Subcutaneous adipose tissue (tissue), 4 donors: Measurements from ENCODE around the gene ARMC9. TPM values are rescaled to one million over a fixed set of nuclear protein-coding genes. Genes with fewer than 3 reads are reported as not detected.

ENCODE experiments used
- CTCF ChIP-seq: fragments of 450-650 bp; IDR thresholded peaks from one replicate; pipeline ENCODE4 v1.5.1; 2016; ENCODE audit warnings: low read depth, mild to moderate bottlenecking, control low read depth, antibody characterized with exemption, moderate library complexity
- total RNA-seq, 4 donors: library from RNA; depleted of rRNA; stranded (reverse); fragments of >200 nt; gene quantifications; one replicate each; pipeline ENCODE4 v1.1.0, GENCODE V29; 2016

ARMC9 gene
- total RNA-seq, 4 donors from 2014 or later: 0.98 to 16.5 (median 4.6) TPM

- no peak for TF ChIP-seq CTCF
Measured at GRCh38 chr2:231199219-231199618, 788 bp downstream of the ARMC9 start.

- TF ChIP-seq CTCF: no peak
Measured at GRCh38 chr2:231200805-231201474, 2.5 kb downstream of the ARMC9 start.

- no peak for TF ChIP-seq CTCF
Measured at GRCh38 chr2:231201475-231201814, 3.0 kb downstream of the ARMC9 start.

GRCh38 chr2:231203087-231203486, 4.7 kb downstream of the ARMC9 start:
- TF ChIP-seq CTCF: no peak

- no peak for TF ChIP-seq CTCF
Measured at GRCh38 chr2:231204146-231204545, 5.7 kb downstream of the ARMC9 start.

- TF ChIP-seq CTCF: no peak
Measured at GRCh38 chr2:231204581-231204980, 6.2 kb downstream of the ARMC9 start.

GRCh38 chr2:231207734-231208133, 9.3 kb downstream of the ARMC9 start:
- no peak for TF ChIP-seq CTCF
